NCI-H1930 (cell line): ENCODE data around the gene ACTL6B.

Source experiments
- DNase-seq, 2 experiments: peaks; one replicate each; lab custom pipeline; 2025; lab: John Stamatoyannopoulos, UW

The ACTL6B gene

DNA sequence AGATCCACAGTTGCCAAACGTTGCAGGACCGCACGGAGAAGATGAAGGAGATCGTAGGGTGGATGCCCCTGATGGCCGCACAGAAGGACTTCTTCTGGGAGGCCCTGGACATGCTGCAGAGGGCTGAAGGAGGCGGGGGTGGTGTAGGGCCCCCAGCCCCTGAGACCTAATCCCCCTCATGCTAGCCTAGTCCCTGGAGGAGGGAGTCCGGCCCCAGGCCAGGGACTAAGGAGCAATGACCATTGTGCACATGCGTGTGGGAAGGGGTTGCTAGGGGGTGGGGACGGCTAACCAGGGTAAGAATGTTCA is 55.6 kb downstream of the ACTL6B start:
- DNase-seq: no peak

DNA sequence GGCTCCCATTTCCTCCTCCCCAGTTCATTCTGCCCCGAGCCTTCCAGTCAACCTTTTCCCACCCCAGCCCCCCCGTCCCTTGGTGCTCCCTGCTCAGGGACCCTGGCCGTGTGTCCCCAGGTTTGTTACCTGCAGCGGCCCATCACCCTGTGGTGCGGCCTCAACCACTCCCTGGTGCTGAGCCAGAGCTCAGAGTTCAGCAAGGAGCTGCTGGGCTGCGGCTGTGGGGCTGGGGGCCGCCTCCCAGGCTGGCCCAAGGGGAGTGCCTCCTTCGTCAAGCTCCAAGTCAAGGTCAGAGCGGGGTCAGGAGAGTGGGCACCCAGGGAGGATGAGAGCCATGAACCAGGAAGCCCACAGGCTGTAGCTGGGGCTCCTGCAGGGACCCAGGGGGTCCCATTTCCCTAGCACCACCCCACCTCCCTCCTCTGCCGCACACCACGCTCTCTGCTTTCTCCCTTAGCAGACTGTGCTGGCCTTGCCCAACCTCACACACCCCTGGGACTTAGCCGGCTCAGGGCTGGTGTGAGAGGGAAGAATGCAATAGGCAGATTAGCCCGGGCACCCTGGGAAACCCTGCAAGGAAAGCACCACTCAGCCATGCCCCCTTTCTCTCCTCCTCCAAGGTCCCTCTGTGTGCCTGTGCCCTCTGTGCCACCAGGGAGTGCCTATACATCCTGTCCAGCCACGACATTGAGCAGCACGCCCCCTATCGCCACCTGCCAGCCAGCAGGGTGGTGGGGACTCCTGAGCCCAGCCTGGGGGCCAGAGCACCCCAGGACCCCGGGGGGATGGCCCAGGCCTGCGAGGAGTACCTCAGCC is 56.1 kb downstream of the ACTL6B start:
- no peak for DNase-seq

DNA sequence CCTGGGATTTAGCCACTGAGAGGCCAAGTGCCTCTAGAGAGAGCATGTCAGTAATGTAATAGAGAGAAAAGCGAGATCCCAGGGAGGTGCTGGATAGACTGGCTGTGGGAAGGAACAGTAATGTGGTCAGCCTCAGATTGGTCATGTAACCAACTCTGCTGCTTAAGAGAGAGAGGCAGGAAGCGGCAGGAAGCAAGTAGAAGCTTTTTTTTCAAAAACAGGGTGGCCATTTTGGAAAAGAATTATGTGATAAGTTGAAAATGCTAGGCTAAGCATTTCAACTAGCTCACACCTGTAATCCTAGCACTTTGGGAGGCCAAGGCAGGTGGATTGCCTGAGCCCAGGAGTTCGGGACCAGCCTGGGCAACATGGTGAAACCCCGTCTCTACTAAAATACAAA is 57.8 kb downstream of the ACTL6B start:
- no peak for DNase-seq

DNA sequence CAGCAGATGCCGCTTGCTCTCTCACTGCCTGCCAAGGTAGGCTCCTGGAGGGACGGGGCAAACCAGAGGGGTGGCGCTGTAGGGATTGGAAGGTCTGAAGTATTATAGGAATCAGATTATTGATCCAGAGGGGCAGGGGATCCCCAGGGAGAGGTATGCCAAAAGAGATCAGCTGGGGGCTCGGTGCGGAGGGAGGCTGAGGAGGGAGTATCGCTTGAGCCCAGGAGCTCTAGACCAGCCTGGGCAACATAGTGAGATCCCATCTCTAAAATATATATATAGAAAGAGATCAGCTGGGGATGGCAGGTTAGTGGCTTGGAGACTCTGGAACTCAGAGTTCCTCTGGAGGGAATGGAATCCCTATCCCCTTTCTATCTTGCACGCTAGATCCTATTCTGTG is 61.1 kb downstream of the ACTL6B start:
- DNase-seq: no peak
